HG03520 (cell line): Measurements from ENCODE around the gene TPM1.

ENCODE experiments used
- ATAC-seq: cut with Tn5 transposase; IDR thresholded peaks from one replicate; pipeline ENCODE4 v1.9.1; 2021; ENCODE audit warnings: mild to moderate bottlenecking, moderate library complexity; ENCODE audit not compliant: unreplicated experiment

TPM1 gene

GRCh38 chr15:63052961-63053698, 10.6 kb downstream of the TPM1 start:
- no peak for ATAC-seq

- no peak for ATAC-seq
Measured at GRCh38 chr15:63054281-63054683, 11.7 kb downstream of the TPM1 start.

GRCh38 chr15:63054985-63055384, 12.4 kb downstream of the TPM1 start:
- no peak for ATAC-seq

GRCh38 chr15:63056829-63057228, 14.3 kb downstream of the TPM1 start:
- ATAC-seq: no peak

GRCh38 chr15:63057468-63058345, 15.2 kb downstream of the TPM1 start:
- no peak for ATAC-seq

- ATAC-seq: no peak
Measured at GRCh38 chr15:63059075-63059474, 16.5 kb downstream of the TPM1 start.

GRCh38 chr15:63059573-63060216, 17.1 kb downstream of the TPM1 start:
- ATAC-seq: no peak

- no peak for ATAC-seq
Measured at GRCh38 chr15:63060699-63061098, 18.2 kb downstream of the TPM1 start.

- no peak for ATAC-seq
Measured at GRCh38 chr15:63061975-63062374, 19.4 kb downstream of the TPM1 start.

- no peak for ATAC-seq
Measured at GRCh38 chr15:63063164-63063756, 20.7 kb downstream of the TPM1 start.

- ATAC-seq: no peak
Measured at GRCh38 chr15:63063877-63064409, 21.4 kb downstream of the TPM1 start.

GRCh38 chr15:63065262-63066221, 23.0 kb downstream of the TPM1 start:
- ATAC-seq: no peak

- ATAC-seq: no peak
Measured at GRCh38 chr15:63066272-63066671, 23.7 kb downstream of the TPM1 start.

GRCh38 chr15:63067306-63067705, 24.8 kb downstream of the TPM1 start:
- ATAC-seq: no peak

GRCh38 chr15:63067976-63068743, 25.6 kb downstream of the TPM1 start:
- ATAC-seq: no peak

GRCh38 chr15:63069616-63070090, 27.1 kb downstream of the TPM1 start:
- no peak for ATAC-seq

- no peak for ATAC-seq
Measured at GRCh38 chr15:63070681-63071129, 28.2 kb downstream of the TPM1 start.

- ATAC-seq: no peak
Measured at GRCh38 chr15:63071288-63071909, 28.9 kb downstream of the TPM1 start.
